ENCODE measurements around the gene LEMD3.

DNA sequence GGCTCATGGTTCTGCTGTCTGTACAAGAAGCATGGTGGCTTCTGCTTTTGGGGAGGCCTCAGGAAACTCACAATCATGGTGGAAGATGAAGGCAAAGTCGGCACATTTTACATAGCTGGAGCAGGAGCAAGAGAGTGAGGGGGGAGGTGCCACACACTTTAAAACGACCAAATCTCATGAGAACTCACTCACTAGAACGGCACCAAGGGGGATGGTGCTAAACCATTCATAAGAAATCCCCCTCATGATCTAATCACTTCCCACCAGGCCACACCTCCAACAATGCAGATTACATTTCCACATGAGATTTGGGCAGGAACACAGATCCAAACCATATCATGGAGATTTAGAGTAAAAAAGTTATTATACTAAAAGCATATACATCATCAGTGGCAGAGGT, 13.6 kb upstream of the LEMD3 start:
- TF ChIP-seq, protein P1, sequence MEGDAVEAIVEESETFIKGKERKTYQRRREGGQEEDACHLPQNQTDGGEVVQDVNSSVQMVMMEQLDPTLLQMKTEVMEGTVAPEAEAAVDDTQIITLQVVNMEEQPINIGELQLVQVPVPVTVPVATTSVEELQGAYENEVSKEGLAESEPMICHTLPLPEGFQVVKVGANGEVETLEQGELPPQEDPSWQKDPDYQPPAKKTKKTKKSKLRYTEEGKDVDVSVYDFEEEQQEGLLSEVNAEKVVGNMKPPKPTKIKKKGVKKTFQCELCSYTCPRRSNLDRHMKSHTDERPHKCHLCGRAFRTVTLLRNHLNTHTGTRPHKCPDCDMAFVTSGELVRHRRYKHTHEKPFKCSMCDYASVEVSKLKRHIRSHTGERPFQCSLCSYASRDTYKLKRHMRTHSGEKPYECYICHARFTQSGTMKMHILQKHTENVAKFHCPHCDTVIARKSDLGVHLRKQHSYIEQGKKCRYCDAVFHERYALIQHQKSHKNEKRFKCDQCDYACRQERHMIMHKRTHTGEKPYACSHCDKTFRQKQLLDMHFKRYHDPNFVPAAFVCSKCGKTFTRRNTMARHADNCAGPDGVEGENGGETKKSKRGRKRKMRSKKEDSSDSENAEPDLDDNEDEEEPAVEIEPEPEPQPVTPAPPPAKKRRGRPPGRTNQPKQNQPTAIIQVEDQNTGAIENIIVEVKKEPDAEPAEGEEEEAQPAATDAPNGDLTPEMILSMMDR (conservative IDR thresholded peaks at IDR 0.05; ENCODE audit: low read depth, low read length): no peak
- TF ChIP-seq EZH2 (IDR thresholded peaks at IDR 0.05; ENCODE audit: low read length, unreplicated experiment) (no peak), EZH2phosphoT487 (IDR thresholded peaks at IDR 0.05; ENCODE audit: borderline replicate concordance, low read length) (no peak)
